GM19351 (cell line): ENCODE measurements around the gene NAP1L3.
A peak's percentile ranks its signal among the peaks of the same experiment; 100 is the strongest.

Source experiments
- ATAC-seq: cut with Tn5 transposase; IDR thresholded peaks from one replicate; pipeline ENCODE4 v1.9.1; 2021; ENCODE audit warnings: mild to moderate bottlenecking, moderate library complexity; ENCODE audit not compliant: unreplicated experiment

NAP1L3 gene

GRCh38 chrX:93673056-93673868 is at the start of gene NAP1L3:
Gene NAP1L3, minus strand, starts transcription at chrX:93673578. Its CDS starts 274 bp downstream, at chrX:93673304.
- peak; percentile 67 for ATAC-seq

GRCh38 chrX:93711076-93711475 is 37.7 kb upstream of the NAP1L3 start:
- no peak for ATAC-seq

GRCh38 chrX:93703701-93704100 is 30.3 kb upstream of the NAP1L3 start:
- no peak for ATAC-seq

DNA sequence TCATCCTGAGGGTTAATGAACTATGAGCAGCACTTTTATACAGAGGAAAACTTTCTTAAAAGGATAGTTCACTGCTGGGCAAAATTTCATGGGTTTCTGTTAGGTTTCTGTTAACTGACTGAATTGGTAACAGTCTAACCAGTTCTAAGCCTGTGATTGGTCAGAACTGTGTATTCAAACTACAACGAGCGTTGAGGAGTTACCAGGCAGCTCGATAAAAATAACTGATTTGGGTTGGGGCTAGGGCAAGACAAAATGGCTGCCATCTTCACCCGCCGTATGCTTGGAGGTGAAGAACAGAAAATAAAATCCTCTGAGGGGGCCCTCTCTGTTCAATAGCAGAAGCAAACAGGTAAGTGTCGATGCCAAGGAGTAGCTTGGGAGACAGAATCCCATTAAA is 22.6 kb upstream of the NAP1L3 start:
- ATAC-seq = no peak

GRCh38 chrX:93673869-93674271 is 492 bp upstream of the NAP1L3 start, which contains the start of gene FAM133A:
Gene FAM133A, plus strand, starts transcription at chrX:93674206. Its CDS starts 35,214 bp downstream, at chrX:93709420.
- ATAC-seq = no peak

DNA sequence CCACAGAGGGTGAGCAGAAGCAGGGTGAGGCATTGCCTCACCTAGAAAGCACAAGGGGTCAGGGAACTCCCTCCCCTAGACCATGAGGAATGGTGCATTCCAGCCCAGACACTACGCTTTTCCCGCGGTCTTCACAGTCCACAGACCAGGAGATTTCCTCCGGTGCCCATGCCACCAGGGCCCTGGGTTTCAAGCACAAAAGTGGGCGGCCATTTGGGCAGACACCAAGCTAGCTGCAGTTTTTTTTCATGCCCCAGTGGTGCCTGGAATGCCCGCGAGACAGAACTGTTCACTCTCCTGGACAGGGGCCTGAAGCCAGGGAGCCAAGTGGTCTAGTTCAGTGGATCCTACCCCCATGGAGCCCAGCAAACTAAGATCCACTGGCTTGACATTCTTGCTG is 12.8 kb downstream of the NAP1L3 start:
- no peak for ATAC-seq

- no peak for ATAC-seq
Observed at GRCh38 chrX:93649381-93649780, 24.0 kb downstream of the NAP1L3 start.

DNA sequence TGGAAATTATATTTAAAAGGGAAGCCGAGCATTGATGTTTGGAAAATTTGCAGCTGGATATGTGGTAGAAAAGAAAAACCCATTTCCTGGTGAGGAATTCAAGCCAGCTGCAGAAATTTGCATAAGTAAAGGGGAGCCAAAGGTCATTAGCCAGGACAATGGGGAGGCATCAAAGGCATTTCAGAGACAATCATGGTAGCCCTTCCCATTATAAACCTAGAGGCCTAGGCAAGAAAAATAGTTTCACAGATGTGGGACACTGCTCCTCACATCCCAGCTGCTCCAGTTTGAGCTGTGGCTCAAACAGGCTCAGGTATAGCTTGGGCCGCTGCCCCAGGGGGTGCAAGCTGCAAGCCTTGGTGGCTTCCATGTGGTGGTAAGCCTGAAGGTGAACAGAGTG is 35.8 kb downstream of the NAP1L3 start:
- ATAC-seq = no peak
